GM04503 (cell line): ENCODE results near the gene GNG7.
"Not testable (repeated sequence)": the region's sequence is repeated elsewhere in the genome, so short reads cannot be mapped to it uniquely, and the experiment has no call there.

Experiments used
- DNase-seq: peaks from one replicate; pipeline ENCODE4 v3.0.0-alpha.2; 2012; ENCODE audit warnings: low read depth

GNG7 gene

DNA sequence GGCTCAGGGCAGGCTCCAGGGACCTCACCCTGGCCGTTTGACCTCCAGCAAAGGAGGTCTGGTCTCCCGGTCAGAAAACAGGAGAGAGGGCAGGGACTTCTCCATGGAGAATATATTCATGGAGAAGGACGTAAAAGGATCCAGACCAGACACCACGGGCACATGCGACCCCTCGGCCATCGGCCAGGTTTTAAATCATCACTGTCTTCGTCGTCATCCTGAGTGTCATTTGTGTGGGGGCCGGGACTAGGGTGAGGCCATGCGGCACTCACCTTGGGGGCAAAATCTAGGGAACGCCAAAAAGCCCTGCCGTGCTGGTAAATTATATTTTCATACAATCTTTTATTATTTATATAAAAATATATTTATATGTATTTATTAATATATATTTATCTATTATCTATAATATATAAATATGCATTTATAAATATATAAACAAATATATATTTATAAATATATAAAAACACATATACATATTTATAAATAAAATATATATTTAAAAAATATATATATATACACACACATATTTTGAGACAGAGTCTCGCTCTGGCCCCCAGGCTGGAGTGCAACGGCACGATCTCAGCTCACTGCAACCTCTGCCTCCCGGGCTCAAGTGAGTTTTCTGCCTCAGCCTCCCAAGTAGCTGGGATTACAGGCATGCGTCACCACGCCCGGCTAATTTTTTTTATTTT lies 151.2 kb downstream of the GNG7 start:
- DNase-seq, result no peak

DNA sequence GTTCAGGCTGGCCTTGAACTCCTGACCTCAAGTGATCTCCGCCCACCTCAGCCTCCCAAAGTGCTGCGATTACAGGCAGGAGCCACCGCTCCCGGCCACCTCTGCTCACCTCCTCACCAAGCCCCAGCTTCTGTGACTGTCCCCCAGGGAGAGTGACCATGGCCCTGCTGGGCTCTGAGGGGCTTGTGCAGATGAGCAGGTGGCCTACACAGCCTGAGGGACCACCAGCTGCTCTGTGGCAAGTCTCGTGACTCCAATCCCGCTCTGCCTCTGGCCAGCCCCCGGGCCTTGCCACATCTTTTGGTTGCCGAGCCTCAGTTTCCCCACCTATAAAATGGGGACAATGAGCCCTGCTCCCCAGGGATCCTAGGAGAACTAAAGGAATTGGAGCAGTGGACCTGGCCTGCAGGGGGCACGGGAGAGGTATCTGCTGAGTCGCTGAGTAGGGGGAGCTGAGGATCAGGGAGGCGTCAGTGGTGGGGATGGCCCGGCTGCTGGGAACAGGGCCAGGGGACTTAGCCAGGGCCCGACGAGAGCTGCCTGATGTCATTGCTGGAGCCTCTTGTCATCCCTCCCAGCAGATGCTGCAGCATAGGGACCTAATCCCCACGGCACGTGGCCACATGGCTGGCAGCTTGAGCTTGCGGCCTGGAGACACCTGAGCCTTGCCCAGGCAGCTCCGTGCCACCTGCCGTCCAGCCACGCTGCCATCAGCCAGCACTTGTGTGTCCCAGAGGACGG lies 151.9 kb downstream of the GNG7 start:
- DNase-seq, result no peak

DNA sequence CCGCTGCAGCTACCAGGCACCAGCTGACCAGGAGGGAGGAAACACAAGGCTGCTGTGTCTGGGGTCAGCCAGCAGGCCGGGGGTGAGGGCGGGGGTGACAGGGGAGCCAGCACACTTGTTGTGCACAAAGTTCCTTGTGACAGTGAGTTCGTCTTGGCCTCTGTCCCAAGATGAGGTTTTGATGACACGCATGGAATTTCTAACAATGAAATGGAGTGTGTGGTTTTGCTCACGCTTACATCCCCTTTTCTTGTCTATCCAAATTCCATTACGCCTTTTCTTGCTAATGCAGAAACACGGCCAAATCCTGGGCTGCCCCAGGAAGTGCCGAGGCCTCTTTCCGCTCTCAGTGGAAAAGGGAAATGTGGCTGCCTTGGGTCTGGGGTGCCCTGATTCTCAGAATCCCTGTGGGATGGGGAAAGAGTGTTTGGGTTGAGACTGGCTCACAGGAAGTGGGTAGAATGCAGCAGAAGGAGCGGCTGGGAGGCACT lies 152.7 kb downstream of the GNG7 start:
- peak; percentile 92 for DNase-seq

DNA sequence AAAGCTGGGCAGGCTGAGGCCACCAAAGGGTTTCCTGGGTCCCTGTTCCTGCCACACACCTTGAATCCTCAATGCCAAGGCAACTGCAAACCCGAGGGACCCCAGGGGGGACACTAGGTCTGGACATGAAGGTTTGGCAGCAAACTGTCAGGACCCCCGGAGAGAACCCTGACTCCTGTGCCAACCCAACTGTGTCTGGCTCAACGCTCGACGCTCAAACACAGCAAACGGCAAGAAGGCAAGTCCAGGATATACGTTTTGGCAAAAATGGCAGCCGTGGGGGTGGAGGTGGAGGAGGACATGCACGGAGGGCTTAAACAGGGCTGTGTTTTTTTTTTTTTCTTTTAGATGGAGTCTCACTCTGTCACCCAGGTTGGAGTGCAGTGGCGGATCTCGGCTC lies 153.5 kb downstream of the GNG7 start:
- no peak for DNase-seq

DNA sequence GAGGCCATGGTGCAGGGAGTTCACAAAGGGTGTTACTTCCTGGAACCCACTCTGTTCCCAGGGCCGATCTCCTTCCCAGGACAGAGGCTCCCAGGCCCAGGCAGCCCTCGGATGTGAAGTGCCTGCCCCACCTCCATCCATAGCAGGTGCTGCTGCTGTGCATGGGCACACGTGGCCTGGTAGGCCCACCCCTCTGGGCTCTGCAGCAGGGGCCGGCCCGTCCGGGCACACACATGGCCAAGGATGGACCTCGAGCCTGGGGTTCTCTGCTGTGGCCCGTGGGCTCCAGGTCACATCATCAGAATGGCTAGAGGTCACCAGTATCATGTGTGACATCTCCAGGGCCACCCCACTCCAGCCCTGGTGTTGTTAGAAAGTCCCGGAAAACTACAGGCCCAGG lies 154.8 kb downstream of the GNG7 start:
- no peak for DNase-seq

DNA sequence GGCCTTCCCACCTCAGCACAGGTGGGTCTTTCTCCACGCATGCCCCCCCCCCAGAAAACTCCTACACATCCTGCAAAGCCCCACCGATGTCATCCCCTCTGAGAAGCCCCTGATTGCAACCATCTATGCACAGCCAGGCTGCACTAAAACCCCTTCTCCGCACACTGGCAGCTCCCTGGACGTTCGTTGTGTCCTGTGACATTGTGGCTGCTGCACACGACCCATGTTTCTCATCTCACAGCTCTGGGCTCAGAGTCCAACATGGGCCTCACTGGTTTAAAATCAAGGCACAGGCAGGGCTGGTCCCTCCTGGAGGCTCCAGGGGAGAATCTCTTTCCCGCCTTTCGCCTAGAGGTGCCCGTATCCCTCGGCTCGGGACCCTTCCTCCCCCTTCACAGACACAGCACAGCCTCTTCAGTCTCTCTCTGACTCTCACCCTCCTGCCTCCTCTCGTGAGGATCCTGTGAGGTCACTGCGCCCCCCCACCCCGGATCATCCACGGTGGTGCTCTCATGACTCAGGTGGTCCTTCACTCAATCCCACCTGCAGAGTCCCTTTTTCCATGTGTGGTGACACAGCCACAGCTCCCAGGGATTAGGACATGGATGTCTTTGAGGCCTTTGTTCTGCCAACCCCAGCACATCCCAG lies 155.3 kb downstream of the GNG7 start:
- DNase-seq, result no peak

DNA sequence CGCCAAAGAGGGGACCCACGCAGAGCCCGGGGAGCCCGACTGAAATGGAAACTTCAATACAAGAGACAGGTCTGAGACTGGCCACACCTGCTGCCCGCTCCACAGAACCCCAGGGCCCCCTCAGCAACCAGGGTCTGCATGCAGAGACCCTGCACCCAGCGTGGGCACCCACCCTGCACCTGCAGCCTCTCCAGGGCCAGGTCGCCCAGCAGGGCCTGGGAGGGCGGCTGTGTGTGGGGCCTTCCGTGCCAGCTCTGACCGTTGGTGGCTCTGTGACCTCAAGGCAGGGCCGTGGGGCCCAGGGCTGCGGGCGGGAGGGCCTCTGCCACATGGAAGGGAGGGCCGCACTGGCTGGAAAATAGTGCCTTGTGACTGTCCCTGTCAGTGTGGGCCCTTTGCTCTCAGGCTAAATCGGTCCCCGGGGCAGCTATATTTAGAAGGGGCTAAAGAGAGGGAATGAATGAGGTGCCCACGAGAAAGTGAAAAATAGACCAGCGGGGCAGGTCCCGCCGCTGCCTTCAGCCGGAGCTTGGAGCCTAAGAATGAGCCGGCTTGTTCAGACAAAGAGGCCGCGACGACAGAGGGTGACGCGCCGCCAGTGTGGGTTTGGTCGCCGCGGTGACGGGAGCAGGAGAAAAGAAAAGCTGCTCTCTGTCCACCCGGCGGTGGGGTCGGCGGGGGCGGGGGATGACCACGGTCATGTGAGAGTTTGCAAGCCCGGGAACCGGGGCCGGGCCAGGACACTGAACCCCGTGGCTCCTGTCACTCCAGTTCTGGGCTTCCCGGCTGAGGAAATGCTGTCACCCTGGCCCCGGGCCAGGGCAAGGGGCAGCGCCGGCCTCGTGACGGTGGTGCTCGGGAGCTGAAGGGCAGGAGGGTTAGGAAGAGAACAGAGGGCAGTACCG lies 156.1 kb downstream of the GNG7 start:
- no peak for DNase-seq

DNA sequence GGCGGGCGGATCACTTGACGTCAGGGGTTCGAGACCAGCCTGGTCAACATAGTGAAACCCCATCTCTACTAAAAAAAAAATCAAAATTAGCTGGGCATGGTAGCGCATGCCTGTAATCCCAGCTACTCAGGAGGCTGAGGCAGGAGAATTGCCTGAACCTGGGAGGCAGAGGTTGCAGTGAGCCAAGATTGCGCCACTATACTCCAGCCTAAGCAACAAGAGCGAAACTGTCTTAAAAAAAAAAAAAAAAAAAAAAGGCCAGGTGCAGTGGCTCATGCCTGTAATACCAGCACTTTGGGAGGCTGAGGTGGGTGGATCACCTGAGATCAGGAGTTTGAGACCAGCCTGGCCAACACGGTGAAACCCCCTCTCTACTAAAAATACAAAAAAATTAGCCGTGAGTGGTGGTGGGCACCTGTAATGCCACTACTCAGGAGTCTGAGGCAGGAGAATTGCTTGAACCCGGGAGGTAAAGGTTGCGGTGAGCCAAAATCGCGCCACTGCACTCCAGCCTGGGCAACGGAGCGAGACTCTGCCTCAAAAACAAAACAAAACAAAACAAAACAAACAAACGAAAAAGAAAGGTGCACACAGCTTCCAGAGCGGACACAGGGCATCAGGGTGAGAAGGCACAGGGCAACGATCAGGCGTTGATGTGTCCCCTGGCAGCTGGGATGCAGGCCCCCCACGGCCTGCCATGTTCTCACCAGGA lies 156.9 kb downstream of the GNG7 start:
- not testable (repeated sequence) for DNase-seq

DNA sequence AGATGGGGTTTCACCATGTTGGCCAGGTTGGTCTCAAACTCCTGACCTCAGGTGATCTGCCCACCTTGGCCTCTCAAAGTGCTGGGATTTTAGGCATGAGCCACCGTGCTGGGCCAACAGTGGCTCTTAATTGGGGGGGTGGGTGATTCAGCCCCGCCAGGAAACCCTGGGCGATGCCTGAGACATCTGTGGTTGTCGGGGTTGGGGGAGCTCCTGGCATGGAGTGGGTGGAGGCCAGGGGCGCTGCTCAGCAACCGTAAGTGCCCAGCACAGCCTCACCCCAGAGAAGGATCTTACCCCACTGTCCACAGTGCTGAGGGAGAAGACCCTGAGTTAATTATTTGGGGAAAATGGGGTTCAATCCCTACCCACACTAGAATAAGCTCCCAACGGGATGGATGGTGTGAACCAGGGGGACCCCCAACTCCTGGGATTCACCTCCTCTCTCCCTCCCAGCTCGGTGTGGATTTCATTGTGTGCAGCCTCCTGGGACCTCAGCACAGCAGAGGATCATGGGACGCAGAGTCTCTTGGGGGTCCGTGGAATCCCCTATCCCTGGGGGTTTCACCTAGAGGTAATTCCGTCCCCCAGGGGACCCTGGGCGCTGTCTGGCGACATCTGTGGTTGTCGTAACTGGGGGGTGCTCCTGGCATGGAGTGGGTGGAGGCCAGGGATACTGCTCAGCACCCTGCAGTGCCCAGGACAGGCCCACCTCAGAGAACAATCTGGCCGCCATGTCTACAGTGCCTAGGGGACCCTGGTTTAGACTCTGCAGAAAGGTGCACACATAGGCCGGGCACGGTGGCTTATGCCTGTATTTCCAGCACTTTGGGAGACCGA lies 157.7 kb downstream of the GNG7 start:
- no peak for DNase-seq

DNA sequence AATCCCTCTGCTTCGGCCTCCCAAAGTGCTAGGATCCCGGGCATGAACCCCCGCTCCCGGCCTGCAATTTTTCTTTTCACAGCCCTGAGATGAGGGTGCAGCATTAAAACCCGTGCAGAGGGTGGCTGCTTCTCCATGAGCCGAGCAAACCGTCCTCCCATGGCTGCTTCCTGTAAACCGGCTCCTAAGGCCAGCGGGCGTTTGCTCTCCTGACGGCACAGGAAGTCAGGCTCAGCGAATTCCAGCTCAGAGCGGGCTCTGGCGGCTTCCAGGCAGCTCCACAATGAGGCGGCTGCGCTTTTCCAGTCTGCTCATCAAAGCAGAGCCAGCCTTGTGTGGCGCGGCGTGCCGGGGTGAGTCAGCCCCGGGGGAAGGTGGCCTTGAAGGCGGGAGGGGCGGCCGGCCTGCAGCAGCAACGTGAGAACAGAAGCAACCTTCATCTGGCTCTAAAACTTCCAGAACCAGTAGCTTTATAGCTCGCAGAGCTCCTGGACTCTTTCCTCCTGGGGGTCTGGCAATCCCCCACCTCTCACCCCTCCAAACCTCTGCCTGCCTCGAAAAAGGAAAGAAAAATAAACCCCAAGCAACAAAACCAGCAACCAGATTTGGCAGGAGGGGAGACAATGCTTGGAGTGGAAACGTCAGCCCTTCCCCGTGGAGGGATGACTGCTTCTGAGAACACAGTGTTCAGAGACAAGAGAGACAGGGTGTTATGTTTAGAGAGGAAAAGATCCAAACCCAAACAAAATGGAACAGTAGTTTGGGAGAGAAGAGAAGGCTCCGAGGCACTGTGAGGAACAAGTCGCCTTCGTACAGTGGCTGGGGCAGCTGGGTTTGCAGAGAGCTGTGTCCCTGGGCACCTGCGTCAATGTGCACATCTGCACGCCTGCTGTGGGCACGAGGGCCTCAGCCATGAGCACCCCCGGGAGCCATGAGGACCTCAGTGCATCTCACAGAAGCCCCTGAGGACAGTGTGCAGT lies 158.7 kb downstream of the GNG7 start:
- peak; percentile 88 for DNase-seq

DNA sequence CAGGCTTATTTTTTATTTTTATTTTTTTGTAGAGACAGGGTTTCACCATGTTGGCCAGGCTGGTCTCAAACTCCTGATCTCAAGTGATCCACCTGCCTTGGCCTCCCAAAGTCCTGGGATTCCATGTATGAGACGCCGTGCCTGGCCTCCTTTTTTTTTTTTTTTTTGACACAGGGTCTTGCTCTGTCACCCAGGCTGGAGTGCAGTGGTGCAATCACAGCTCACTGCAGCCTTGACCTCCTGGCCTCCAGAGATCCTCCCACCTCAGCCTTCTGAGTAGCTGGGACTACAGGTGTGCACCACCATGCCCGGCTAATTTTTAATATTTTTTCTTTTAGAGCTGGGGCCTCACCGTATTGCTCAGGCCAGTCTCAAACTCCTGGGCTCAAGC lies 159.4 kb downstream of the GNG7 start:
- not testable (repeated sequence) for DNase-seq

DNA sequence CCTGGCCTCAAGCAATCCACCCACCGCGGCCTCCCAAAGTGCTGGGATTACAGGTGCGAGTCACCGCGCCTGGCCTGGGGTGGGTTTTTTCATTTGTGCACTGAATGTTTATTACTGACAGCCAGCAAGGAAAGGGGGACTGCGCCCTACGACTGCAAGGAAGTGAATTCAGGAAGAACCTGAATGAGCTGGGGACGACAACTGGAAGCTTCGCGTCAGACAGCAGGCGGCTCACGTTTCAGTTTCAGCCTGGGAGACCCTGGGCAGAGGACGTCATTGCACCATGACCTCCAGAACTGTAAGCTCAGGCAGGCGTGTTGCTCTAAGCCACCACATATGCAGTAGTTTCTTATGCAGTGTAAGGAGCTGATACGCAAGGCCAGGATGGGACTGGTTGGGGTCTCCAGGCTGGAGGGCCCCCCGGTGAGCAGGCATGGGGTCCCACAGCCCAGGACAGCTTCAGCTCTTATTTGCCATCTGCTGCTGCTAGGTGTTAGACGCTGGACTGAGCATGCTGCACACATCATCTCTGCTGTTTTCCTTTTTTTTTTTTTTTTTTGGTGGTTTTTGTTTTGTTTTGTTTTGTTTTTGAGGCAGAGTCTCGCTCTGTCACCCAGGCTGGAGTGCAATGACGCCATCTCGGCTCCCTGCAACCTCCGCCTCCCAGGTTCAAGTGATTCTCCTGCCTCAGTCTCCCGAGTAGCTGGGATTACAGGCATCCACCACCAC lies 160.0 kb downstream of the GNG7 start:
- no peak for DNase-seq

DNA sequence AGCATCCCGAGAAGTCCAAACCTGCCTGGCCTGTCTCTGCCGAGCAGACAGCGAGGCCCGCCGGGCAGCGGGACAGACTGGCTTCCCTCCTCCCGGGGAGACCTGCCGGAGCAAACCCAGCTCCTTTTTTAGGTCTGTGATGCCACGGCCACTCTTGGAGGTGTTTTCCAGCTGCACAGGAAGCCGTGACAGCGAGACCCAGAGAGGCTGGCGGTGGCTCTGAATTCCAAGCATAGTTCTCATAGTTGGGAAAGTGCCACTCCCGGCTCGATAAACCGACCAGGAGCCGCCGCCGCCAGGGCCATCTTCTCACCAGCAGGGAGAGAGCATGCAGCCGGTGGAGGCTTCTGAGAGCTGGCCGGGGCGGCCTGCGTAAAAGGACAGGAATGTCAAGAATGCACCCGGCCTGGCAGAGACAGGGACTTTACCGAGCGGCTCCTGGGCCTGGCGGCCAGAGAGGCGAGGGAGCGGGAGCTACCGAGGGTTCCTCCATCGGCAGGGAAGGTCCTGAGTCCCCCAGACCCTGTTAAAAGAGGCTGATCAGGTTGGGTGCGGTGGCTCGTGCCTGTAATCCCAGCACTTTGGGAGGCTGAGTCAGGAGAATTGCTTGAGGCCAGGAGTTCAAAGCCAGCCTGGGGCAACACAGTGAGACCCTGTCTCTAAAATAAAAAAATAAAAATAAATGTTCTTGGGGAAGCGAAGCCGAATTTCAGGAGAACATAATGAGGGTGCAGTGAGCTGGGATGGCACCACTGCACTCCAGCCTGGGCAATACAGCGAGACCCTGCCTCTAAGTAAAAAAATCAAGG lies 161.6 kb downstream of the GNG7 start:
- DNase-seq, result peak; percentile 94

DNA sequence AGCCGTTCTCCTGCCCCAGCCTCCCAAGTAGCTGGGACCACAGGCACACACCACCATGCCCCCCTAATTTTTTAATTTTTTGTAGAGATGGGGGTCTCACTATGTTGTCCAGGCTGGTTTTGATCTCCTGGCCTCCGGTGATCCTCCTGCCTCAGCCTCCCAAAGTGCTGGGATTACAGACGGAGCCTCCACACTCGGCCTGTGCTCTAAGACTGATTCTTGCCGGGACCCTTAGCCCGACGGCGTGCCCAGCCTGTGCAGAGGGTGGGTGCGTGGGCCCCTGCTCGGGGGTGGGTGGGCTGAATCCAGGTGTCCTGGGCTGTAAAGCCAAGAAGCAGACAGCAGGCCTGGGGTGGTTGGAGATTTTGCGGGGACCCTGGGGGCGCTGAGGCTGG lies 162.2 kb downstream of the GNG7 start:
- no peak for DNase-seq

DNA sequence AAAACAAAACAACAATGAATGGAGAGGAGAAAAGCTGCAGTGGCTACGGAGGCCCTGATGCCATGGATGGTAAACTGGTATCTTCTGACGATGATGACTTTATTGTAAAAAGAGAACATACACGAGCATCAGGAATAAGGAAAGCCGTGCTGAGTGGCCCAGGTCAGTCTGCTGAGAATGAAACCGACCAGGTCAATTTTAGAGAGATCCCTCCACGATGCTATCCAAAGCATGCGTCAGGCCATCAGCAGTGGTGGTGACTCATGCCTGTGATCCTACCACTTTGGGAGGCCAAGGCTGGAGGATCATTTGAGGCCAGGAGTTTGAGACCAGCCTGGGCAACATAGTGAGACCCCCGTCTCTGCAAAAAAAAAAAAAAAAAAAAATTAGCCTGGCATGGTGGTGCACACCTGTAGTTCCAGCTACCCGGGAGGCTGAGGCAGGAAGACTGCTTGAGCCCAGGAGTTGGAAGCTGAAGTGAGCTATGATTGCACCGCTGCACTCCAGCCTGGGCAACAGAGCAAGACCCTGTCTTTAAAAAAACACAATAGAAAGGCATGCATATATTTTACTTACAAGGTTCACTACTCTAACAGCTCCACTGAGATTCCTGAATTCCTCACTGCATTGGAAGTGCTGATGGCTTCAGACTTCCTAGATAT lies 164.3 kb downstream of the GNG7 start:
- DNase-seq, result no peak

DNA sequence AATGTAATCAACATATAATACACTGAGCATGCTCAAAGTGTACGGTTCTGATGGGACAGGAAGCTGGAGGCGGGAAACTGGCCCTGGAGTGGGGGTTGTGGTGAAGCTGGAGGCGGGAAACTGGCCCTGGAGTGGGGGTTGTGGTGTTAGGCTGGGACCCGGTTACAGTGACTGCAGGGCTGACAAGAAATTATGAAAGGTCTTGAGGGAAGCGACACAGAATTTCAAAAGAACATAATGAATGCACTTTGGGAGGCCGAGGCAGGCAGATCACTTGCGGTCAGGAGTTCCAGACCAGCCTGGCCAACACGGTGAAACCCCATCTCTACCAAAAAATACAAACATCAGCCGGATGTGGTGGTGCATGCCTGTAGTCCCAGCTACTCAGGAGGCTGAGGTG lies 164.9 kb downstream of the GNG7 start:
- not testable (repeated sequence) for DNase-seq

DNA sequence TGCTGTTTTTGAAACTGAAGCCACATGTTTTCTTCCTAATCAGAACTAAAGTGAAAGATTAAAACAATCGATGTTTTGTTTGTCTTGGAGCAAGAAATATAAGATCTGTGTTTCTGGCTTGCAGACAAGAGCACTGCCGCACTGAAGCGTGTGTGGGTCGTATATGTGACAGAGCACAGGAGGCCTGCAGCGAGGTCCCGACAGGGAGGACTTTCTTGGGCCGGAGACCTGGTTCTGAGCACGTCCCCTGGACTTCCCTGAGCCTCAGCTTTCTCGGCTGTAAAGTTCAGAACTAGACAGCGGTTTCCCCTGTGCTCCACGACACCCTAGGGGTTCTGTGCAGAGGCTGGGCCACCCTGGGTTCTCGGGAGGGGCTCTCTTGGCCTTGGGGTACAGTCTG lies 166.0 kb downstream of the GNG7 start:
- DNase-seq, result no peak
